ENCODE data around the gene TRIM10. TPM values are rescaled to one million over a fixed set of nuclear protein-coding genes. Genes with fewer than 3 reads are reported as not detected.
A peak's percentile ranks its signal among the peaks of the same experiment; 100 is the strongest.

TRIM10 gene
- total and polyA plus RNA-seq, 2 donors (not counting 1 experiment from before 2014, with no cell fraction given), result not detected

GRCh38 chr6:30172681-30173080 is 11.7 kb upstream of the TRIM10 start:
- TF ChIP-seq CTCF (conservative IDR thresholded peaks at IDR 0.05 in 1 of 2, IDR thresholded peaks at IDR 0.05 in 1 of 2; ENCODE audit: low read depth in 1 of 2, low read length in 2 of 2) (no peak), EZH2 (IDR thresholded peaks at IDR 0.05; ENCODE audit: low read length, missing control alignments) (no peak)
- no peak overlapping the region for H2AFZ ChIP-seq (ENCODE audit: low read length)
- no peak for DNase-seq (ENCODE audit: low read depth in 2 of 2)

GRCh38 chr6:30171677-30172471 is 10.9 kb upstream of the TRIM10 start:
- H3K36me3 ChIP-seq (ENCODE audit: control insufficient read depth, insufficient read depth, low read length), result no peaks in the 10 kb centered on the region
- TF ChIP-seq CTCF (conservative IDR thresholded peaks at IDR 0.05 in 1 of 2, IDR thresholded peaks at IDR 0.05 in 1 of 2; ENCODE audit: low read depth in 1 of 2, low read length in 2 of 2), result no peak
- peak; percentile 77 for TF ChIP-seq EZH2 (IDR thresholded peaks at IDR 0.05; ENCODE audit: low read length, missing control alignments)
- H4K20me1 ChIP-seq (ENCODE audit: control insufficient read depth, extremely low read depth, insufficient read depth, low read length), result no peaks in the 10 kb centered on the region
- H3K4me2 ChIP-seq (ENCODE audit: extremely low read depth, insufficient read depth, low read length), result no peak overlapping the region
- H3K9ac ChIP-seq (ENCODE audit: insufficient read depth, low read length), result no peak overlapping the region
- DNase-seq (ENCODE audit: low read depth in 2 of 2), result peak; percentile 8 to 12
- H3K27ac ChIP-seq (ENCODE audit: insufficient read depth, low read length), result no peak overlapping the region
- H3K79me2 ChIP-seq (ENCODE audit: control insufficient read depth, insufficient read depth, low read length), result no peaks in the 10 kb centered on the region
- H3K4me3 ChIP-seq (replicated peaks in 1 of 4; ENCODE audit: control extremely low read depth in 1 of 4, insufficient read depth in 1 of 4, low read depth in 3 of 4, low read length in 4 of 4), result no peak overlapping the region
- no peaks in the 10 kb centered on the region for H3K9me3 ChIP-seq (ENCODE audit: control insufficient read depth, insufficient read depth, low read depth, low read length)
- no peaks in the 10 kb centered on the region for H3K4me1 ChIP-seq (ENCODE audit: control insufficient read depth, extremely low read depth, insufficient read depth, low read length)
- no peak overlapping the region for H2AFZ ChIP-seq (ENCODE audit: low read length)
- peaks cover 47% of the 10 kb centered on the region for H3K27me3 ChIP-seq (ENCODE audit: control insufficient read depth, insufficient read depth, low read length)

More at GRCh38 chr6:30172681-30173080, 11.7 kb upstream of the TRIM10 start:
- Histone ChIP-seq H3K4me2 (ENCODE audit: extremely low read depth, insufficient read depth, low read length) (no peak overlapping the region), H3K27ac (ENCODE audit: insufficient read depth, low read length) (no peak overlapping the region), H3K4me1 (ENCODE audit: control insufficient read depth, extremely low read depth, insufficient read depth, low read length) (no peaks in the 10 kb centered on the region), H3K27me3 (ENCODE audit: control insufficient read depth, insufficient read depth, low read length) (peaks cover 41% of the 10 kb centered on the region), H3K4me3 (replicated peaks in 1 of 4; ENCODE audit: control extremely low read depth in 1 of 4, insufficient read depth in 1 of 4, low read depth in 3 of 4, low read length in 4 of 4) (no peak overlapping the region), H3K9me3 (ENCODE audit: control insufficient read depth, insufficient read depth, low read depth, low read length) (no peaks in the 10 kb centered on the region), H4K20me1 (ENCODE audit: control insufficient read depth, extremely low read depth, insufficient read depth, low read length) (no peaks in the 10 kb centered on the region), H3K9ac (ENCODE audit: insufficient read depth, low read length) (no peak overlapping the region), H3K79me2 (ENCODE audit: control insufficient read depth, insufficient read depth, low read length) (no peaks in the 10 kb centered on the region), H3K36me3 (ENCODE audit: control insufficient read depth, insufficient read depth, low read length) (no peaks in the 10 kb centered on the region)

GRCh38 chr6:30169658-30170614 is 8.9 kb upstream of the TRIM10 start:
- Histone ChIP-seq H3K4me3 (replicated peaks in 1 of 4; ENCODE audit: control extremely low read depth in 1 of 4, insufficient read depth in 1 of 4, low read depth in 3 of 4, low read length in 4 of 4) (no peak overlapping the region), H3K27ac (ENCODE audit: insufficient read depth, low read length) (no peak overlapping the region), H4K20me1 (ENCODE audit: control insufficient read depth, extremely low read depth, insufficient read depth, low read length) (no peaks in the 10 kb centered on the region), H3K36me3 (ENCODE audit: control insufficient read depth, insufficient read depth, low read length) (no peaks in the 10 kb centered on the region), H3K4me2 (ENCODE audit: extremely low read depth, insufficient read depth, low read length) (no peak overlapping the region), H3K9ac (ENCODE audit: insufficient read depth, low read length) (no peak overlapping the region), H3K79me2 (ENCODE audit: control insufficient read depth, insufficient read depth, low read length) (no peaks in the 10 kb centered on the region), H3K27me3 (ENCODE audit: control insufficient read depth, insufficient read depth, low read length) (peaks cover 41% of the 10 kb centered on the region), H3K4me1 (ENCODE audit: control insufficient read depth, extremely low read depth, insufficient read depth, low read length) (no peaks in the 10 kb centered on the region), H3K9me3 (ENCODE audit: control insufficient read depth, insufficient read depth, low read depth, low read length) (no peaks in the 10 kb centered on the region), H2AFZ (ENCODE audit: low read length) (no peak overlapping the region)
- DNase-seq (ENCODE audit: low read depth in 2 of 2), result peak; percentile 36 to 63
- TF ChIP-seq CTCF (conservative IDR thresholded peaks at IDR 0.05 in 1 of 2, IDR thresholded peaks at IDR 0.05 in 1 of 2; ENCODE audit: low read depth in 1 of 2, low read length in 2 of 2), result peak; percentile 84 to 88
- TF ChIP-seq EZH2 (IDR thresholded peaks at IDR 0.05; ENCODE audit: low read length, missing control alignments), result no peak
